Measurements from ENCODE around the gene SEL1L2.

The SEL1L2 gene

GRCh38 chr20:13884803-13885202, 105.6 kb downstream of the SEL1L2 start:
- no peaks in the 10 kb centered on the region for H3K79me2 ChIP-seq
- H3K9ac ChIP-seq, result no peak overlapping the region
- no peak overlapping the region for H2AFZ ChIP-seq
- no peaks in the 10 kb centered on the region for H3K9me3 ChIP-seq (ENCODE audit: control insufficient read depth, low read length)
- no peaks in the 10 kb centered on the region for H3K4me1 ChIP-seq
- no peak overlapping the region for H3K4me2 ChIP-seq (ENCODE audit: low read length)
- no peak overlapping the region for H3K4me3 ChIP-seq (ENCODE audit: low read depth, low read length)
- H3K27ac ChIP-seq, result no peak overlapping the region
- no peaks in the 10 kb centered on the region for H3K36me3 ChIP-seq (ENCODE audit: control insufficient read depth, insufficient read depth, low read length)
- TF ChIP-seq CTCF (IDR thresholded peaks at IDR 0.05), result no peak
- no peaks in the 10 kb centered on the region for H3K27me3 ChIP-seq (ENCODE audit: control insufficient read depth, insufficient read depth, low read length)

DNA sequence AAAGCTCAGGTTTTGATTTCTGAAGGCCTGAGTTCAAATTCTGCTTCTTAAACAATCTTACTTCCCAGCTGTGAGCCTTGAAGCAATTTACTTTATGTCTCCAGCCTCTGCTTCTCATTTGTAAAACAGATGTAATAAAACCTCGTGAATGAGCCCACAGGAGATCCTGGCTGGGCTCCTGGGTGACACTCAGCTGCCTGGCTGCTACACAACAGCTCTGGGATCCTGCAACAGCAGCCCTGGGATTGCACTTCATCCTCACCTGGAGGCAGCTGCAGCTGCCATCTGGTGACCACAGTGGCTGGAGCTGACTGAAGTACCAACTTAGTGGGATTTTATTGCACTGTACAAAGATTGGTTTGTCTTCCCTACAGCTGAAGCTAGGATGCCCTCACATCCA, 107.0 kb downstream of the SEL1L2 start:
- no peak overlapping the region for H3K4me3 ChIP-seq (ENCODE audit: low read depth, low read length)
- no peaks in the 10 kb centered on the region for H3K79me2 ChIP-seq
- no peaks in the 10 kb centered on the region for H3K27me3 ChIP-seq (ENCODE audit: control insufficient read depth, insufficient read depth, low read length)
- TF ChIP-seq CTCF (IDR thresholded peaks at IDR 0.05), result no peak
- H3K36me3 ChIP-seq (ENCODE audit: control insufficient read depth, insufficient read depth, low read length), result no peaks in the 10 kb centered on the region
- no peak overlapping the region for H3K9ac ChIP-seq
- H3K9me3 ChIP-seq (ENCODE audit: control insufficient read depth, low read length), result no peaks in the 10 kb centered on the region
- no peak overlapping the region for H2AFZ ChIP-seq
- H3K4me2 ChIP-seq (ENCODE audit: low read length), result no peak overlapping the region
- H3K27ac ChIP-seq, result no peak overlapping the region
- H3K4me1 ChIP-seq, result no peaks in the 10 kb centered on the region

- H3K4me1 ChIP-seq, result peaks cover 6% of the 10 kb centered on the region
- no peaks in the 10 kb centered on the region for H3K9me3 ChIP-seq (ENCODE audit: control insufficient read depth, low read length)
- H3K4me2 ChIP-seq (ENCODE audit: low read length), result no peak overlapping the region
- H3K79me2 ChIP-seq, result no peaks in the 10 kb centered on the region
- H3K36me3 ChIP-seq (ENCODE audit: control insufficient read depth, insufficient read depth, low read length), result no peaks in the 10 kb centered on the region
- H3K27me3 ChIP-seq (ENCODE audit: control insufficient read depth, insufficient read depth, low read length), result no peaks in the 10 kb centered on the region
- no peak overlapping the region for H3K9ac ChIP-seq
- no peak for TF ChIP-seq CTCF (IDR thresholded peaks at IDR 0.05)
- H3K27ac ChIP-seq, result no peak overlapping the region
- no peak overlapping the region for H2AFZ ChIP-seq
- H3K4me3 ChIP-seq (ENCODE audit: low read depth, low read length), result no peak overlapping the region
Measured at GRCh38 chr20:13878566-13878965, 111.8 kb downstream of the SEL1L2 start.

GRCh38 chr20:13877793-13878192, 112.6 kb downstream of the SEL1L2 start:
- Histone ChIP-seq H3K9ac (no peak overlapping the region), H3K4me1 (peaks cover 6% of the 10 kb centered on the region), H3K4me2 (ENCODE audit: low read length) (no peak overlapping the region), H3K36me3 (ENCODE audit: control insufficient read depth, insufficient read depth, low read length) (no peaks in the 10 kb centered on the region), H3K4me3 (ENCODE audit: low read depth, low read length) (no peak overlapping the region), H3K27me3 (ENCODE audit: control insufficient read depth, insufficient read depth, low read length) (no peaks in the 10 kb centered on the region), H3K27ac (no peak overlapping the region), H2AFZ (peak overlapping the region; percentile 35), H3K9me3 (ENCODE audit: control insufficient read depth, low read length) (no peaks in the 10 kb centered on the region), H3K79me2 (no peaks in the 10 kb centered on the region)
- no peak for TF ChIP-seq CTCF (IDR thresholded peaks at IDR 0.05)

DNA sequence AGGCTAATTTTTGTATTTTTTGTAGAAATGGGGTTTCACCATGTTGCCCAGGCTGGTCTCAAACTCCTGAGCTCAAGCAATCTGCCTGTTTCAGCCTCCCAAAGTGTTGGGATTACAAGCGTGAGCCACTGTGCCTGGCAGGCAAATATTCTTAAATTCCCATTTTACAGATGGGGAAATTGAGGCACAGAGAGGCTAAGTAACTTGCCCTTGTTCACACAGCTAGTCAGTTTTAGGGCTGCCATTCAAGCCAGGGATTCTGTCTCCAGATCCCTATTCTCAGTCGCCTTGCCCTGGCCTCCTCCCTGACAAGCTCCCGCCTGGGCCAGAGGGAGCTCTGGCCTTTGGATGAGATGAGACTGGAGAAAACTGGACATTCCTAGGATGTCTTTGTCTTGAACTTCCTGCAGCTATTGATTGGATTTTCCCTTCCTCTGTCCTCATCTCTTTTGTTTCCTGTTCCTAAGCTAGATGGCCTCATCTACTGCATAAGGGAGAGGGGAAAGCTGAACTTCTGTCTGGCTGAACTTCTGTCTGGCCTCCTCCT, 115.1 kb downstream of the SEL1L2 start:
- Histone ChIP-seq H3K9ac (no peak overlapping the region), H3K9me3 (ENCODE audit: control insufficient read depth, low read length) (no peaks in the 10 kb centered on the region), H3K4me2 (ENCODE audit: low read length) (no peak overlapping the region), H2AFZ (peak overlapping the region; percentile 8), H3K27me3 (ENCODE audit: control insufficient read depth, insufficient read depth, low read length) (no peaks in the 10 kb centered on the region), H3K4me1 (peaks cover 6% of the 10 kb centered on the region), H3K4me3 (ENCODE audit: low read depth, low read length) (no peak overlapping the region), H3K27ac (no peak overlapping the region), H3K79me2 (no peaks in the 10 kb centered on the region), H3K36me3 (ENCODE audit: control insufficient read depth, insufficient read depth, low read length) (no peaks in the 10 kb centered on the region)
- no peak for TF ChIP-seq CTCF (IDR thresholded peaks at IDR 0.05)
